ENCODE data around the gene CNGB1. TPM values are rescaled to one million over a fixed set of nuclear protein-coding genes. Genes with fewer than 3 reads are reported as not detected.

CNGB1 gene
- polyA plus RNA-seq, 1 donor from 2014 or later = not detected

- Mint-ChIP-seq H3K9me3 (no peaks in the 10 kb centered on the region), H3K27me3 (peaks cover 24% of the 10 kb centered on the region), H3K27ac (no peak overlapping the region), H3K36me3 (no peaks in the 10 kb centered on the region), H3K4me1 (peaks cover 0 to 4% (median 4%) of the 10 kb centered on the region in 3 donors), H3K4me3 (no peak overlapping the region)
These were observed 76.4 kb downstream of the CNGB1 start for GRCh38 chr16:57894390-57895080.

GRCh38 chr16:57893559-57894389 is 77.2 kb downstream of the CNGB1 start:
- Mint-ChIP-seq H3K9me3 (no peaks in the 10 kb centered on the region), H3K27ac (no peak overlapping the region), H3K36me3 (no peaks in the 10 kb centered on the region)

GRCh38 chr16:57893217-57893558 is 77.7 kb downstream of the CNGB1 start:
- H3K4me3 Mint-ChIP-seq = no peak overlapping the region
- H3K27ac Mint-ChIP-seq = no peak overlapping the region
- no peaks in the 10 kb centered on the region for H3K36me3 Mint-ChIP-seq
- H3K9me3 Mint-ChIP-seq = no peaks in the 10 kb centered on the region
- peaks cover 0 to 4% (median 4%) of the 10 kb centered on the region in 3 donors for H3K4me1 Mint-ChIP-seq
- H3K27me3 Mint-ChIP-seq = peaks cover 25% of the 10 kb centered on the region

More at GRCh38 chr16:57893559-57894389, 77.2 kb downstream of the CNGB1 start:
- Mint-ChIP-seq H3K4me1 (peaks cover 0 to 4% (median 4%) of the 10 kb centered on the region in 3 donors), H3K27me3 (peaks cover 25% of the 10 kb centered on the region), H3K4me3 (peak overlapping the region in 1 of 4 donors; percentile 1)

DNA sequence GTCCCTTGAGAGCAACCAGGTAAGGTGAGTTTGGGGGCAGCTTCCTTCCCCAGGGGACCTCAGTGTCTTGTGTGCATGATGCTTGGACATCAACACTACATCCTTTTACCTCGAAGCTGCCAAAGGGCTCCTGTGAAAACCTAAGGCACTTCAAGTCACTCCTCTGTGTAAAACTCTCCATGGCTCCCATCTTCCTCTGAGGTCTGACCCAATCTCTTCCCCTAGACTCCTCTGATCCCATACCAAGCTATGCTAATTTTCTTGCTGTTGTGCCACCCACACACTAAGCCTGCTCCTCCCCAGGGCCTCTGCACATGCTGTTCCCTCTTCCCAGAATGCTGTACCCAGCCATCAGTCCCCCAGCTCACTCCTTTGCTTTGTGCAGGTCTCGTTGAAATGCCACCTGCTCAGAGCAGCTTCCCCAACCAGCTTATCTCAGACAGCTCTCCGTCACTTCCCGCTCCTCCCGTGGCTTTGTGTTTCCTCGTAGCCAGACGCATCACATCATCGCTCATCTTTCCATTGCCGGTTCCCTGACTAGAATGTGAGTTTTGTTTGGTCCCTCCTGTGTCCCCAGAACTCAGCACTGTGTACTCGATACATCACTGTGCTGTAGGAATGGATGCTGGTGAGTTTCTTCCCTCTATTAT is 78.4 kb downstream of the CNGB1 start:
- Mint-ChIP-seq H3K27me3 (peaks cover 28% of the 10 kb centered on the region), H3K36me3 (no peaks in the 10 kb centered on the region), H3K4me1 (peaks cover 0 to 4% (median 4%) of the 10 kb centered on the region in 3 donors), H3K4me3 (peak overlapping the region in 1 of 4 donors; percentile 49), H3K9me3 (peaks cover 0 to 2% (median 0%) of the 10 kb centered on the region in 3 donors), H3K27ac (no peak overlapping the region)

GRCh38 chr16:57892041-57892440 is 78.9 kb downstream of the CNGB1 start:
- Mint-ChIP-seq H3K4me3 (no peak overlapping the region), H3K27ac (no peak overlapping the region), H3K9me3 (peaks cover 0 to 2% (median 0%) of the 10 kb centered on the region in 3 donors), H3K27me3 (peaks cover 32% of the 10 kb centered on the region), H3K4me1 (peaks cover 0 to 4% (median 4%) of the 10 kb centered on the region in 3 donors), H3K36me3 (no peaks in the 10 kb centered on the region)

DNA sequence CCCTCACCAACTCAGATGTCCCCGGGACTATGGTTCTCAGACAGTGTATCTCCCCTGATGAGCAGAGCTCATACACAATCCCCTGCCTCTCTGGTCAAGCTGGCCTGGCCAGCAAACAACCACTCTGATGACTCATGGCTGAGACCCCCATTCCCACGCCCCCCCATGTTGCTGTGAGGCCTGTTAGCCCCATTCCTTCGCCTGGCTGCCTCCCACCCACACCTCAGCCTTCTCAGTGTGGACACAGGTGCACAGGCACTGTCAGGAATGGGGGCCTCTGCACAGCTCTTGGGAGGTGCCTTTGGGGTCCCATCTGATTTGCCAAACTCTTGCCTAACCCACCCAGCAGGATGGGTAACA is 80.2 kb downstream of the CNGB1 start:
- Mint-ChIP-seq H3K27me3 (peaks cover 34% of the 10 kb centered on the region), H3K36me3 (peaks cover 1% of the 10 kb centered on the region), H3K27ac (no peak overlapping the region), H3K9me3 (peaks cover 0 to 2% (median 0%) of the 10 kb centered on the region in 3 donors), H3K4me1 (peaks cover 0 to 4% (median 4%) of the 10 kb centered on the region in 3 donors), H3K4me3 (no peak overlapping the region)

DNA sequence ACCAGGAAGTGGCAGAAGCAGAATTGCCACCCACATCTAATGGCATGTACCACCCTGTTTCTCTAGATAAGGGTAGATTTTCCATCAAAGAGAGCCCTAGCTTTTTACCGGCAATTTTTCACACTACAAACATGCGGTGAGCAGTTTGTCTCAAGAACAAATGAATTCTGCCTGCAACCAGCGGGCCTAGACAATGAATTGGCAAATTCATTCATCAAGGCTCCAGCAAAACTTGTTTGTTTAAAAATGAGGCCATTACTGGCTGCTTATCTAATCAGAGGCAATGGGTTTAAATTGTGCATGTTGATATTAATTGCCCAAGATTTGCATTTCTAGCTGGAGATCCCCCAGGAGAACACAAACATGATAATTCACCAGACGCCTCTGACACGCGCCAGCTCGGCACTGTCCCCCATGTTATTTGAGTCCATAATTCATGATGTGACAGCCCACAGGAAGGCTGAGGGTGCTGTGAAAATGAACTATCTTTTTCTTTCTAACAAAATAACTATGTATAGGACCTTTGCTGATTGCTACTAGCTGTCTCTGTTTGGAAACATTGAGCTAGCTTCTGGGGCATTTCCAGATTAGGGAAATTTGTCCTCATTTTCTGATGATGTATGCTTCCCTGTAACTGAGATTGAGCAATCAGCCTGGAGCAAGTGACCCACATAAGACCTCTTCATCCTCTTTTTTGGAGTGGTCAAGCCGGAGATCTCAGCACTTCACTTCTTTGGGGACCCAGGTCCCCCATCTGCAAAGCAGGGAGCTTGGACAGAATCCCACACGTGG is 80.8 kb downstream of the CNGB1 start:
- H3K4me3 Mint-ChIP-seq = no peak overlapping the region
- peaks cover 1% of the 10 kb centered on the region for H3K36me3 Mint-ChIP-seq
- peaks cover 34% of the 10 kb centered on the region for H3K27me3 Mint-ChIP-seq
- H3K9me3 Mint-ChIP-seq = peaks cover 0 to 2% (median 0%) of the 10 kb centered on the region in 3 donors
- H3K4me1 Mint-ChIP-seq = peaks cover 0 to 4% (median 4%) of the 10 kb centered on the region in 3 donors
- H3K27ac Mint-ChIP-seq = no peak overlapping the region

GRCh38 chr16:57889522-57889921 is 81.4 kb downstream of the CNGB1 start:
- Mint-ChIP-seq H3K9me3 (peaks cover 0 to 2% (median 0%) of the 10 kb centered on the region in 3 donors), H3K27me3 (peaks cover 40% of the 10 kb centered on the region), H3K27ac (no peak overlapping the region), H3K4me1 (peaks cover 0 to 4% (median 4%) of the 10 kb centered on the region in 3 donors), H3K4me3 (no peak overlapping the region), H3K36me3 (peaks cover 1% of the 10 kb centered on the region)

GRCh38 chr16:57889111-57889510 is 81.8 kb downstream of the CNGB1 start:
- Mint-ChIP-seq H3K9me3 (peaks cover 0 to 2% (median 0%) of the 10 kb centered on the region in 3 donors), H3K27ac (no peak overlapping the region), H3K4me3 (no peak overlapping the region), H3K4me1 (peaks cover 0 to 4% (median 3%) of the 10 kb centered on the region in 3 donors), H3K27me3 (peaks cover 43% of the 10 kb centered on the region), H3K36me3 (peaks cover 1% of the 10 kb centered on the region)

DNA sequence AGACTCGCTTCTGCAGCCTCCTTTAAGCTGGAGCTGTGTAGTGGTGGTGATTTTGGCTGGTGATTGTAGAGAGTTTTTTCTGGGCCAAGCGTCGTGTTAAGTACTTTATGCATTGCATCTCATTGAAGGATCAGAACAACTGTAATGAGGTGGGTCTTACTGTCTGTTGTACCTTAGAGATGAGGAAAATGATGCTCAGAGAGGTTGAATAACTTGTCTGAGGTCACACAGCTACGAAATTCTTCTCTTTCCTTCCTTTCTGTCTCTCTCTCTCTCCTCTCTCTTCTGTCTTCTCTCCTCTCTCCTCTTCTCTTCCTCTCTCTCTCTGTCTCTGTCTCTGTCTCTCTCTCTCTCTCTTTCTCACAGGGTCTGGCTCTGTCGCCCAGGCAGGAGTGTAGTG is 82.8 kb downstream of the CNGB1 start:
- H3K27ac Mint-ChIP-seq = no peak overlapping the region
- peaks cover 0 to 4% (median 2%) of the 10 kb centered on the region in 3 donors for H3K4me1 Mint-ChIP-seq
- peaks cover 1% of the 10 kb centered on the region for H3K36me3 Mint-ChIP-seq
- peaks cover 48% of the 10 kb centered on the region for H3K27me3 Mint-ChIP-seq
- H3K9me3 Mint-ChIP-seq = peaks cover 0 to 2% (median 0%) of the 10 kb centered on the region in 3 donors
- no peak overlapping the region for H3K4me3 Mint-ChIP-seq

- H3K4me3 Mint-ChIP-seq = no peak overlapping the region
- peaks cover 1% of the 10 kb centered on the region for H3K36me3 Mint-ChIP-seq
- peaks cover 52% of the 10 kb centered on the region for H3K27me3 Mint-ChIP-seq
- H3K4me1 Mint-ChIP-seq = peaks cover 0 to 2% (median under 1%) of the 10 kb centered on the region in 3 donors
- peaks cover 0 to 2% (median 0%) of the 10 kb centered on the region in 3 donors for H3K9me3 Mint-ChIP-seq
- H3K27ac Mint-ChIP-seq = no peak overlapping the region
These were observed 83.2 kb downstream of the CNGB1 start for GRCh38 chr16:57887711-57888110.

DNA sequence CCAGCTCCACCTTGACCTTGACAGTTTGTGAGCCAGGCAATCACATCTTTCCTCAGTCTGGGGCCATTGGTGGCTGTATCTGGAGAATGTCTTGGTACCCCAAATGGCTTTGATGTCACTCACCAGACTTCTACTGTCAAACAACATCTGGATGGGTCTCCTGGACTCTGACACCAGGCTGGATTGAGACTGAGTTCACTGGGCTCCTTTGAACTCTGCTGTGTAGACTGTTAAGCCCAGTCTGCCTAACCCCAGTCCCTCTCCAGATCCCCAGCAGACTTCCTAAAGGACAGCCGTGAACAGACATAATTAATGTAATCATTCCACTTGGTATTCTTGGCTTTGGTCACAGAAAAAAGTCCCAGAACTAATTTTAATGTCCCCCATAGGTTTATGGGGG is 84.5 kb downstream of the CNGB1 start:
- Mint-ChIP-seq H3K4me1 (peaks cover 0 to 2% (median 0%) of the 10 kb centered on the region in 3 donors), H3K27me3 (peaks cover 46% of the 10 kb centered on the region), H3K27ac (no peak overlapping the region), H3K36me3 (peaks cover 1% of the 10 kb centered on the region), H3K4me3 (no peak overlapping the region), H3K9me3 (peaks cover 0 to 2% (median 0%) of the 10 kb centered on the region in 3 donors)

- Mint-ChIP-seq H3K4me3 (no peak overlapping the region), H3K4me1 (peaks cover 0 to 2% (median 0%) of the 10 kb centered on the region in 3 donors), H3K27ac (no peak overlapping the region), H3K27me3 (peaks cover 40% of the 10 kb centered on the region), H3K9me3 (peaks cover 0 to 2% (median 0%) of the 10 kb centered on the region in 3 donors), H3K36me3 (peaks cover 1% of the 10 kb centered on the region)
These were observed 86.2 kb downstream of the CNGB1 start for GRCh38 chr16:57884655-57885133.

DNA sequence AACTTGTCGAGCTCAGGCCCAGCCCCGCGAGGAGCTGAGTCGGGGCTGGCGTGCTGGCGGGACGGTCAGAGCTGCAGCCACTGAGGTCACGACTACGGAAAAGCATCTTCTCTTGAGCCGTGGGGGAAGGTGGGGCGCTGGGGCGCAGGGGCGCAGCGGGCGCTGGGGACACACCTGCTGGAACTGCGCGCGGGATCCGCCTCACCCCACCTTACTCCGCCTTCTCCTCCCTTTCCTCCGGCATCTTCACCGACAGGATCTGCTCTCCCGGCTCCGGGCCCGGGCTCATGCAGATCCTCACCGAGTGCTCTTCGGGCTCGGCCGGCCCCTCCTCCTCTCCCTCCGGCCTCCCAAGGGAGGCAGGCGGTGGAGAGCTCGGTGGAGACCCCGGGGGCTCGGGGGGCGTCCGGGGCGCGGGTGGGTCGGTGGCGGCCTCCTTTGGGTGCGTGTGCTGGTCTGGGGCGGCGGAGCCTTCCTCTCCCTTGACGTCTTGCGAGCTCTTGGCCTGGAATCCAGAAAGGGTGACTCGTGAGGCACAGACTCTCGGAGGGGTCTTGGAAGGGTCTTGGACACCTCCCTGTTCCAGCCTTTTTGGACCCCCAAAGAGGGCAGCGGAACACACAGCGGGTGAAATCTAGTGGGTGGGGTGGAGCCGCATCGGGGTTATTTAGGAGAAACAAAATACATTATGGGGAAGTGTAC is 86.8 kb downstream of the CNGB1 start:
- Mint-ChIP-seq H3K27ac (no peak overlapping the region), H3K27me3 (peaks cover 38% of the 10 kb centered on the region), H3K9me3 (peaks cover 0 to 2% (median 0%) of the 10 kb centered on the region in 3 donors), H3K4me1 (peaks cover 0 to 2% (median under 1%) of the 10 kb centered on the region in 3 donors), H3K4me3 (no peak overlapping the region), H3K36me3 (peaks cover 1% of the 10 kb centered on the region)

Measured in IgD-negative memory B cell (primary cell).